ENCODE measurements around the gene LAMP2.
A peak's percentile ranks its signal among the peaks of the same experiment; 100 is the strongest.

GRCh38 chrX:120514236-120514635 is 45.1 kb upstream of the LAMP2 start:
- TF ChIP-seq CTCF (IDR thresholded peaks at IDR 0.05) = peak in 3 of 12 donors; percentile 11 to 13 (median 11)
- TF ChIP-seq POLR2A (IDR thresholded peaks at IDR 0.05) = no peak

All from heart left ventricle (tissue), 13 donors.